SW 1271 (cell line): ENCODE results near the gene HMOX2.
A peak's percentile ranks its signal among the peaks of the same experiment; 100 is the strongest.

Source experiments
- DNase-seq, 2 experiments: peaks; one replicate each; lab custom pipeline; 2025; lab: John Stamatoyannopoulos, UW

The HMOX2 gene

DNA sequence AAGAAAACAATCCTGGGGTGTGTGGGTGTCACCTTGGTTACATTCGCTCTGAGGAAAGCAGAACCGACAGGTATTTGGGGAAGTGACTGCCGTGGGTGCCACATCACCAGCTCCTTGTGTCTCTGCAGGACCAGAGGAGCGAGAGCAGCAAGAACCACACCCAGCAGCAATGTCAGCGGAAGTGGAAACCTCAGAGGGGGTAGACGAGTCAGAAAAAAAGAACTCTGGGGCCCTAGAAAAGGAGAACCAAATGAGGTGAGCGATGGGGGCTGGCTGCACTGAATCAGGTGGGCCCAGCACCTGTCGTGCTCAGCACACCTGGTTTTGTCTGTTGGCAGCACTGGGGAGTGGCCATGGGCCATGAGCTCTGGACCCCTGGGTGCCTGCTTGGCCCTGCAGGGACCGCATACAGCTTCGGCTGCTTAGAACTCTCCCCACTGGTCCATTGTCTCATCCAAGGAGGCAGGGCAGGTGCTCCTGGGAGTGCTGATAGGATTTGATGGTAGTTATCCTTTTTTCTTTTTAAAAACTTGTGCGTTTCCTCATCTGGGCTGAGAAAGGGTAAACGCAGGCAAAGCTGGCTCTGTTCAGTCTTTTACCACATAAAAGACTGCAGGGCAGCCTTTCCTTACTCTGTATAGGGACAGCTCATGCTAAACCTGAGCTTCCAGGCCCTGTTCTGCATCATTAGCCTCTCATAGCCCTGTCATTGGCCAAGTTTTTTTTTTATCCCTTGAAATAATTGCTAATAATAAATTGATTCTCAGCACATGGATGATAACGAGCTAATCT is 29.4 kb downstream of the HMOX2 start:
- DNase-seq, result no peak

DNA sequence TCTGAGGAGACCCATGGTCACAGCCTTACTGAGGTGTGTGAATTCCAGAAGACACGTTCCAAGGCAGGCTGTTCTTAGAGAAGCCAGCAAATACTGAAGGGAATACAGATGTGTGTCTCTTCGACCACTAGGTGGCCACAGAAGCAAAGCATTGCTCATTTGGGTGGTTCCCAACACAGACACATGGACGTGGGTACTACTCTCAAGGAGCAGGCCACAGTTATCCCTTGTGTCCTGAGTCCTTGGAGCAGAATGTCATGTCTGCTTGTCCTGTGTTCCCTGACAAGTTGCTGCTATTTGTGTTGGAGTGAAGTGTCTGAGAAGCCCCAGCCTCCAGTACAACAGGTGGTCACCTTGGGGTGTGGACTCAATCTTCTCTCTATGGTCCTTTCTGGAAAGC is 30.3 kb downstream of the HMOX2 start:
- DNase-seq, result peak in 1 of 2 experiments; percentile 38

DNA sequence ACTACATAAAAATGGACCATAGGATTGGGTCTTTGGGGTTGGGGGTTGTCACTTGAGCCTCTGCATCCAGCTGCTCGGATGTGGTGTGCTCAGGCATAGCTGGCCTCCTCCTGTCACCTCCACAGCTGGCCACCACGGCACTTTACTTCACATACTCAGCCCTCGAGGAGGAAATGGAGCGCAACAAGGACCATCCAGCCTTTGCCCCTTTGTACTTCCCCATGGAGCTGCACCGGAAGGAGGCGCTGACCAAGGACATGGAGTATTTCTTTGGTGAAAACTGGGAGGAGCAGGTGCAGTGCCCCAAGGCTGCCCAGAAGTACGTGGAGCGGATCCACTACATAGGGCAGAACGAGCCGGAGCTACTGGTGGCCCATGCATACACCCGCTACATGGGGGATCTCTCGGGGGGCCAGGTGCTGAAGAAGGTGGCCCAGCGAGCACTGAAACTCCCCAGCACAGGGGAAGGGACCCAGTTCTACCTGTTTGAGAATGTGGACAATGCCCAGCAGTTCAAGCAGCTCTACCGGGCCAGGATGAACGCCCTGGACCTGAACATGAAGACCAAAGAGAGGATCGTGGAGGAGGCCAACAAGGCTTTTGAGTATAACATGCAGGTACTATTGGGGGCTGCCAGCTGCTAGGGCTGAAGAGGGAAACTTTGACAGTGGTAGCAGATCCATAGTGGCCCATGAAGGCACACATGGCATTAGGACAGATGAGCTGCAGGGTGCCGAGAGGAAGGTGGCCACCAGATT is 31.6 kb downstream of the HMOX2 start:
- no peak for DNase-seq

DNA sequence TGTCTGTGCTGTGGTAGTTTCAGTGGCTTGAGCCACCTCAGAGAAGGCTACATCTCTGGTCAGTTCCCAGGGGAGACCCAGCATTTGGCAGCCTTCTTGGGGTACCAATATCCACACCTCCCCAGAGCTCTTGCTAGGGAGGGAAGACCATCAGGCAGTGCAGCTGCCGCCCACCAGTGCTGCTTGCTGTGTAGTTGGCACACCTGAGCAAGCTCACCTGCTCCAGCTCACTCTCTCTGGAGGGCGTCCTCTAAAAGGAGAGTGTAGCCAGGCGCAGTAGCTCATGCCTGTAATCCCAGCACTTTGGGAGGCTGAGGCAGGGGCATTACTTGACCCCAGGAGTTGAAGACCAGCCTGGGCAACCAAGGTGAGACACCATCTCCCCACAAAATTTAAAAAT is 32.6 kb downstream of the HMOX2 start:
- DNase-seq, result no peak

DNA sequence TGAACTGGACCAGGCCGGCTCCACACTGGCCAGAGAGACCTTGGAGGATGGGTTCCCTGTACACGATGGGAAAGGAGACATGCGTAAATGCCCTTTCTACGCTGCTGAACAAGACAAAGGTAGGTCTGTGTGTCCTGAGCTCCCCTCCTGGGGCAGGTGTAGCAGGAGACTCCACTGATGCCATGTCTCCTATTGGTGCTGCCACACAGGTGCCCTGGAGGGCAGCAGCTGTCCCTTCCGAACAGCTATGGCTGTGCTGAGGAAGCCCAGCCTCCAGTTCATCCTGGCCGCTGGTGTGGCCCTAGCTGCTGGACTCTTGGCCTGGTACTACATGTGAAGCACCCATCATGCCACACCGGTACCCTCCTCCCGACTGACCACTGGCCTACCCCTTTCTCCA is 33.2 kb downstream of the HMOX2 start:
- no peak for DNase-seq

DNA sequence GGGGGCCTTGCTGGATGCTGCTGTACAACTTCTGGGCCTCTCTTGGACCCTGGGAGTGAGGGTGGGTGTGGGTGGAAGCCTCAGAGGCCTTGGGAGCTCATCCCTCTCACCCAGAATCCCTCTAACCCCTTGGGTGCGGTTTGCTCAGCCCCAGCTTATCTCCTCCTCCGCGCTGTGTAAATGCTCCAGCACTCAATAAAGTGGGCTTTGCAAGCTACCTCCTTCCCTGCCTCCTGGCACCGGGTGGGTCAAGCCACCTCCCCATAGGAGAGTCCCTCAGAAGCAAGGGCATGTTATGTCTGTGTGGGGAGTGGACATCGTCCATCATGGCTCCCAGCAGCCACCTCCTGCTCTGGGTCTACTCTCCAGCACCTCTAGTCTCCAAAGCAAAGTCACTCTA is 33.9 kb downstream of the HMOX2 start:
- no peak for DNase-seq

DNA sequence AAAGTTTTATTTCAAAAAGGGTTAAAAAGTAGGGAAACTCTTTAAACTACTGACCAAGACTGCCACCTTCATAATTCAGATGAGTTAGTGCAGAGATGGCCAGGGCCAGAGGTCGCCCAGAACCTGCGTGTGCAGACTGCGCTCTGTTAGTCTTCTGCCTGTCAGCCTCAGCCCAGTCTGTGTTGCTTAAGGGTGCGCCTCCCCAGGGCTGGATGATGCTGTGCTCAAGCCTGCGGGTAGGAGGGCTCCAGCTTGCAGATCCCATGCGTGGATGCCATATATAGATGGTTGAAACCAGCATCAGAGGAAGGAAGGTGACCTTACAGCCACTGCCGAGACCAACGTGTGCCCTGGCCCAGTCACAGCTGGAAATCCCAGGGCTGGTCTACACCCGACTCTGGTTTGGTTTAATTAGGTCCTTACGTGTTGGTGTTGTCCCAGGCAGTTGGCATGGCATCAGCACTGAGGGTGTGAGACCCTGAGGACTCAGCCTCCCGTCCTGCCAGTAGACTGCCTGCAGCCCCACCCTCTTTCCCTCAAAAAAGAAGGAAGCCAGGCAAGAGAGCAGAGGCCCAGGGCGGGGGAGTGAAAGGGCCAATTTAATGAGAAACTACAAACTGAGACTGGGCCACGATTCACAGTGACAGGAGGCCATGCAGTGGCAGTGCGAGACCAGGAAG is 34.7 kb downstream of the HMOX2 start:
- no peak for DNase-seq

DNA sequence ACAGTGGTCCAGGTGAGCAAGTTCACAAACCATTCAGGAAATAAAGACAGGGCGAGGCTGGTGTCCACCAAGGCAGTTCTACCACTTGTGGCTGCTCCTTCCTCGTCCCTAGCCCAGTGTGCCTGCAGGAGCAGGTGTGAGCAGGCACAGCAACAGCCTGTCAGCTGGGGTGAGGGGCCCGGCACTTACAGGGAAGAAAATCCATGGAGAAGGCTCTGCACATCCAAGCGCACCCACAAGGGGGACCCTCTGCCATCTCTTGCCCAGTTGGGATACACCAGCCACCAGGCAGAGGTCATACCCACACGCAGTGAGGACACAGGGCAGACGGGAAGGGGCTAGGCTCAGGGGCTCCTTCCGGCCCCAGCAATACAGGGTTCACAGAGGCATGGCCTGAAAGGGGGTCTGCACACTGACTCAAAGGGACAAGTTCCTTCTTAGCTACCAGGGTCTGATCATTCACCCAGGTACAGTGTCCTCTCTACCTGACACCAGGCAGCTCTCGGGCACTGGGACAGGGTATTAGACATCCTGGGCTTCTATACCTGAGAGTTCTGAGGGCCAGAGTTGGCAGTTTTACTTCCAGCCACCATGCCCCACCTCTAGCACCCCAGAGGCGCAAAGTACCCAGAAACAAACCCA is 35.4 kb downstream of the HMOX2 start:
- DNase-seq, result peak in 1 of 2 experiments; percentile 33

DNA sequence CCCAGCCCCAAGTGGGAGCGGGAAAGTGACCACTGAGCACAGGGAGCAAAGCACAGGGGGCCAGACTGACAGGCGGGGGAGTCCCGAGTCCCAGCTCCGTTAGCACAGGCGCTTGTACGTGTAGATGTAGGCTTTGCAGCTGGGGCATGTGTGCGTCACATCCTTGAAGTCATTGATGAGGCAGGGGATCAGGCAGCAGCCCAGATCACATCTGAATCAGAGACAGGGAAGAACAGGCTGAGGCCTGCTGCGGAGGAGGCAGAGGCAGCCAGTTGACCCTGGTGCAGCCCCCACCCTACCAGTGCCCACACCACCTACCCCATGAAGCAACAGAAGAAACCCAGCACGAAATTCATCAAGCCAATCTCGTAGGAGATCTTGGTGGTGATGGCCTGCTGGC is 36.3 kb downstream of the HMOX2 start:
- DNase-seq, result no peak

DNA sequence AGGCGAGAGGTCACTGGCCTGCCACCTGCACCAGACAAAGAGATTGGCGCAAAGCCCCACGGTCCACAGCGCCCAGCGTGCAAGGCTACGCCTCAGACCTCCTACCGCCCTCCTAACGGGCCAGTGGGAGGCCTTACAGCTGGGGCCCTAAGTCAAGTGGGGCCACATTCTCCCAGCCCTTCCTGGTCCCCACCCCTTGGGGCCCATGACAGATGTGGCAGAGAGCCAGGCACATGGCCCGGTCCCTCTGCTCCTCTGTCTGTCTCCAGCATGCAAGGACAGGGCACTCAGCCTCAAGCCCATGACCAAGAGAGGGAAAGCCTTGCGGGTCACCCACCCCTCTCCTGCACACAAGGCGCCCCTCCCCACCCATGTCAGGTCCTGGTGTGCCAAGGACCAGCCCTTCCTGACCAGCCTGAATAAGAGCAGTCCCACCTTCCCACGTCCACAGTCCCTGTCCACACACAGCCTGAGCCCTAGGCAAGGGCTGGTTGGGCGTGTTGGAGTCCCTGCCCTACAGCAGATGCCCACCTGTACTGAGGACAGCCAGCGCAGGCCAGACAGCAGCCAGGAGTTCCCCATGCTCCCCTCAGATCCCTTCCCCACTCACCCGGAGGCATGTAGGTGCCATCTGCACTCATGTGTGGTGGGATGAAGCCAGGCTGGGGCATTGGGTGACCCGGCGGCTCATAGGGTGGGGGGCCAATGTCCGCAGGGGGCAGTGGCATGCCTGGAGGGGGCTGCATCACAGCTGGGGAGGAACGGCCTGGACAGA is 37.1 kb downstream of the HMOX2 start:
- DNase-seq, result no peak

DNA sequence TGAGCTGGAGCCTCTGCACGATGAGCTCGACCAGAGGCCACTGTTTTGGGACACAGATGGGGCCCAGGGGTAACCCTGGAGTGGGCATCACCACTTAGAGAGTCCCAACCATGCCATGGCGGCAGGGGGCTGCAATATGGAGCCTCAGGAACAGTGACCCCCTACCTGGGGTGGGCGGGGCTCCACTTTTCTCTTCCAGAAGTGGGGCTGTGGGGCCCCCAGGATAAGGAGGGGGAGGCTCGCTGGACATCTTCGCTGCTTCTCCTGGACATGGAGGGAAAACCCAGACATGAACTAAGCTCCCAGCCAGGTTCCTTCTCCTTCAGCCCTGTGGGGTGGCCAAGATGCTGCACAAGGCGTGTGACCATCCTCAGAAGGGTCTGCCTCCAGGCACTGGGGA is 37.7 kb downstream of the HMOX2 start:
- no peak for DNase-seq

DNA sequence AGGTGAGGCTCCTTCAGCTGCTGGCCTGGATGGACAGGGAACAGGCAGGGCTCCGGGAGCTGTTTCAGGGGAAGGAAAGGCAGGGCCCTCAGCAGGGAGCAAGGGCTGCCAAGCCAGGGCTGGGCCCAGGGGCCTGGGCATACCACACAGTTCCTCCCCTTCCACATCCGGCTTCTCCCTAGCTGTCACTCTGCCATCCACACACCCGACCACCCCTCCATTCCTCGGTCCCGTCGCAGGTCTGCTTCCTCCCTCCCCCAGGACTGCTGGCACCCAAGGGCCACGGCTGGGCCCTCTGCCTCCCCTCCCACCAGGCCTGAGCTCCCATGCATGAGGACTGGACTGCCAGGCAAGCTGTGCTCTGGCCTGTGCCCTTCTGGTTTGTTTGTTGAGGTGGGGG is 38.4 kb downstream of the HMOX2 start:
- DNase-seq, result no peak

DNA sequence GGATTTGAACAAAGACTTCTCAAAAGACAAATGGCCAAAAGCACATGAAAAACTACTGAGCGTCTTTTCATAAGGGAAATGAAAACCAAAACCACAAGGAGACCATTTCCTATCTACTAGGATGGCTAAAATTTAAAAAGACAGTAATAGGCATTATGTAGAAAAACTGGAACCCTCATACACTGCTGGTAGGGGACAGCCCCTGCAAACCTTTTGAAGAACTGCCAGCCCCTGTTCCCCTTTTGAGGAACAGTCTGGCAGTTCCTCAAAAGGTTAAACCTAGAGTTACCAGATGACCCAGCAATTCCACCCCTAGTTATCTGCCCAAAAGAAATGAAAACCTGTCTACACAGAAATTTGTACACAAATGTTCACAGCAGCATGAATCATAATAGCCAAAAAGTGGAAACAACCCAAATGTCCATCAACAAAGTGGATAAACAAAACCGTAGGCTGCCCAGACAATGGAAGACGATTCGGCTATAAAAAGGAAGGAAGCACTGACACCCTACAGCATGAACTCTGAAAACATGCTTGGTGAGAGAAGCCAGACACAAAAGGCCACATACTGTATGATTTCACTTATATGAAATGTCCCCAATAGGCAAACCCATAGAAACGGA is 39.5 kb downstream of the HMOX2 start:
- no peak for DNase-seq

DNA sequence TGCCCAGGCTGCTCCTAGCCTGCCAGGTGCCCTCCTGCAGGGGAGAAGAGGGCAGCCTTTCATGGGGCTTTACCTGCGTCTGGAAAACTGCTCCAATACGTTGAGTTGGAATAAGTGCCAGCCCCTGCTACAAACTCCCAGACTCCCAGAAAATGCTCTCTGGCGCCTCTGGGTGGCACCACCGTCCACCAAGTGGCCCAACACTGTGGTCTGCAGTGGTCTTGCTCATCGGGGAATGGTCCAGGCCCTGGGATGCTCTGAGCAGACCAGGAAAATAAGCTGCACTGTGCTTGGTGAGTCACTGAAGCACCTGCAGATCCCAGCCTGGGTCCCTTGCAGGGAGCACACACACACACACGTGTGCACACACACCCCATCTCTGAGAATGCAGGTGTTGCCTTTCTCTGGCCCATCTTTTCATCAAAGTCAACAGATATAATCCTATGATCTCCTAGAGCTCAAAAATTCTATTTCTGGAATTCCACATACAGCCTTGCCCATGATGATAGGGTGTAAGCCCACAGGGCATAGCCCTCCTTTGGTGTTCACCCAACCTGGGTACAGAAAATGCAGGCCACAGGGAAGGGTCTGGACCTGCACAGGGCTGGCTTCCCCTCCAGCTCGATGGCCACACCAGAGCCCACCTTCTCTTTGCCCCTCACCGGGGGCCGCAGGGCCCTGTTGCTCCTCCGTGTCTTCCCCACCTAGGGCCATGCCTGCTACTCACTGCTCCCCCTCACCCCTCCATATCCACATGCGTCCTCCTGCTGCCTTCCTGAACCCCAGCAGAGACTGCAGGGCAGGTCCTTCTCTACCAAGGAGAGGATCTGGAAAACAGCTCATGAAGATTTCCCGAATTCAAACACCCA is 41.8 kb downstream of the HMOX2 start:
- no peak for DNase-seq

DNA sequence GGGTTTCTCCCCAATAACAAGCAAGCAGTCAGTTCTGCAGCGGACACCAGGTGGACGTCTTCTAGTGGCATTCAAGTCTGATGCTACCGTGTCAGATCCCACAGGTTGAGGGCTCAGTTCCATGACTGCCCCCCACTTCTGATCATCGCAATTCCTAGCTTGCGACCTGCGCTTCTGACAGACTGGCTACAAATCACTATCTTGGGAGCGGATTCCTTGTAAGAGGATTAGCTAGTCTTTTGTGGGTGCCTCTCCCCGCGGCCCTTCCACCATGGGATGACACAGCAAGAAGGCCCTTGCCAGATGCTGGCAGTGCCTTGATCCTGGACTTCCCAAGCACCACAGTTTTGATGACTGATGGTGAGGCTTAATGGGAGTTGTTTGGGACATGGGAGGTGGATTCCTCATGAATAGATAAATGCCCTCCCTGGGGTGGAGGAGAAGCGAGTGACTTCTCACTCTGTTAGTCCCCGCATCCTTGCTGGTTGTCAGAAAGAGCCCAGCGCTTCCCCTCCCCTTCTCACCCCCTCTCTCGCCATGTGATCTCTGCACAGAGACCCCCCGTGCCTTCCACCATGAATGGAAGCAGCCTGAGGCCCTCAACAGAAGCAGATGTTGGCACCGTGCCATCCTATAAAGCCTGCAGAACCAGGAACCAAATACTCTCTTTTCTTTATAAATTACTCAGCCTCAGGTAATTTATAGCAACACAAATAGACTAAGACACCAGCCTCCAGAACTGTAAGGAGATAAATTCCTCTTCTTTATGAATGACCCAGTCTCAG is 43.3 kb downstream of the HMOX2 start:
- DNase-seq, result no peak

DNA sequence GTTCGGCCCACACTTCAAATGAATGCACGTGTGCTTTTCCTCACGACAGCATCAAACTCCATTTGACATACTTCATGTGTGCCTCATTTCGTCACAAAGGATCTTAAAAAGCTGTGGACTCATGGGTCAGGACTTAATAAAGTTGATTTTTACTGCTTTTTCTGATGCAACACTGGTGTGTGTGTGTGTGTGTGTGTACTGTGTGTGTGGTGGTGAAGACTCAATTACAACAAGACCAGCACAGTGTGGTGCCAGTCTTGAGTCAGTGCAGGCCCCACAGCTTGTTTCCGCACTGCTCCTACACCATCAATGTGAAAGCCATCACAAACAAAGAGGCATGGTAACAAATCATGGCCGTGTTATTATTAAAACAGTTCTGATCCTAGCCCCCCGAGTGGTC is 44.7 kb downstream of the HMOX2 start:
- DNase-seq, result no peak

DNA sequence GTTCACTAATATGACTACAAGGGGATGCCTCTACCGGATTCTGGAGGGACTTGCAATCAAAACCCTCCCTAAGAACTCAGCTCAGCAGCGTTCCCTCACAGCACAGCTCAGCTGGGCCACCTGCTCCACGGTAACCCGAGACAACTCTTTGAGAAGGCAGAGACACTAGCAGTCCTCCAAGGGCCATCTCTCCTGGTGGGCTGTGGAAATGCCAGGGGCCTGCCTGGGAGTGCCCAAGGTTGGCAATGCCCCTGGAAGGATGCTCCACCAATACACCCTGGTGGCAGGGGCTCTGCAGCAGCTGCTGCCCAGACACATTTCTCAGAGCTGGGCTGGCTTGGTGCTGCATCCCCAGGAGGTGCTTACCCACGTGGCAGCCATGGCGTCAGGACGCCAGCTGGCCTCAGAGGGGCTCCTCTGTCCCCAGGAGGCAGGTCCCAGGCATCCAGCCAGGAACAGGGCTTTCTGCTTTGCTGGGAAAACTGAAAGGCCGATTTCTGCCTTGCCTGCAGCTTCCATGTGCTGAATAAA is 45.9 kb downstream of the HMOX2 start:
- no peak for DNase-seq

DNA sequence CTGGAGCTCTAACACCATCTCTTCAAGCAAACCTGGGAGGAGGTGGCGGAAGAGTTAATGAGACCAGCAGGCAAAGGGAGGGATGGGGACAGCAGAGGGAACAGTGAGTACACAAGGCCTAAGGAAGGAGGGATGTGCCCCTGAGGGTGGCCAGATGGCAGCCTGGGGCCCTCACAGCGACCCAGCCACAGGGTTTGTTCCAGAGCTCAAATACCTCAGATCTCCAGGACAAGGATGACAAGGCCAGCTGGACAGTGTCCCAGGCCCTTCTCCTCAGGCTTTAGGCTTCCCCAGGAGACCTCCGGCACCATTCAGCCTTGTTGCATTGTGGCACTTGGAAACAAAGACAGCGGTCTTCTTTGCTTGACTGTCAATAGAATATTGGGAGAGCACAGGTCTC is 47.5 kb downstream of the HMOX2 start:
- no peak for DNase-seq

DNA sequence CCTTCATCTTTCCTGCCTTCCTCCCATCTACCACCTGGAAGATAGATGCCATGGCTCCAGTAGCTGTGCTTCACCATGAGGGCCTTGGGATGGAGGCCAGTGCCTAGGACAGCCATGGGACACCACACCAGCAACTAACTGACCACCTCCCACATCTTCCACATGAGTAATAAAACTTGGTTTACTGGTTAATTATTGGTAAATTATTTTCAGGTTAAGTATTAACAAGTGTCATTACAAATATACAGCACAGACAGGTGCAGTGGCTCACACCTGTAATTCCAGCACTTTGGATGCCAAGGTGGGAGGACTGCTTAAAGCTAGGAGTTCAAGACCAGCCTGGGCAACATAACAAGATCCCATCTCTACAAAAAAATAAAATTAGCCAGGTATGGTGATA is 48.4 kb downstream of the HMOX2 start:
- no peak for DNase-seq
